Esophagus (tissue), 2 donors: ENCODE measurements around the gene MRC1. TPM values are rescaled to one million over a fixed set of nuclear protein-coding genes. Genes with fewer than 3 reads are reported as not detected.

Experiments used
- H3K27ac ChIP-seq, 2 donors: one replicate each; pipeline ENCODE4 v1.5.1; 2013; ENCODE audit warnings: low read depth in 2 of 2, mild to moderate bottlenecking in 2 of 2, inconsistent platforms in 1 of 2, low read length in 1 of 2, moderate library complexity in 1 of 2
- H3K27me3 ChIP-seq, 2 donors: one replicate each; pipeline ENCODE4 v1.6.1; 2013; ENCODE audit warnings: low read length in 2 of 2, control low read depth in 1 of 2, mild to moderate bottlenecking in 1 of 2; ENCODE audit not compliant: insufficient read depth in 2 of 2, control insufficient read depth in 1 of 2
- H3K36me3 ChIP-seq, 2 donors: one replicate each; pipeline ENCODE4 v1.6.1; 2013; ENCODE audit warnings: low read length in 1 of 2; ENCODE audit not compliant: control insufficient read depth in 2 of 2, insufficient read depth in 2 of 2
- H3K4me1 ChIP-seq, 2 donors: one replicate each; pipeline ENCODE4 v1.6.1; 2013; ENCODE audit warnings: low read length in 1 of 2; ENCODE audit not compliant: control insufficient read depth in 2 of 2, insufficient read depth in 2 of 2
- H3K4me3 ChIP-seq, 2 donors: one replicate each; pipeline ENCODE4 v1.5.1; 2013; ENCODE audit warnings: low read length in 2 of 2, mild to moderate bottlenecking in 2 of 2, low read depth in 1 of 2, moderate library complexity in 1 of 2
- H3K9me3 ChIP-seq, 2 donors: one replicate each; pipeline ENCODE4 v1.6.1; 2013; ENCODE audit warnings: mild to moderate bottlenecking in 2 of 2, low read depth in 1 of 2, low read length in 1 of 2, moderate library complexity in 1 of 2; ENCODE audit not compliant: control insufficient read depth in 2 of 2, insufficient read depth in 1 of 2
- WGBS, 2 donors: extraction: QIAGEN DNeasy Blood & Tissue Kit; methylation state at CpG; one replicate each; pipeline ENCODE4 v1.1.7; 2013; 5-methylcytosine and 5-hydroxymethylcytosine counted together
- polyA plus RNA-seq, 2 donors: library from polyadenylated mRNA; stranded (reverse); fragments of 200-250 nt; gene quantifications; one replicate each; pipeline ENCODE4 v1.2.3, GENCODE V29; 2013
- donor health status: healthy with polysubstance abuse.
- donor health status: Bipolar disorder and iron deficiency.

Gene MRC1
- polyA plus RNA-seq, 2 donors: 0.90 to 1.0 TPM

GRCh38 chr10:17793823-17794644, 15.1 kb upstream of the MRC1 start:
- H3K27ac ChIP-seq: no peak overlapping the region
- 49 to 50% methylated on average over 6 of the region's 6 CpGs for WGBS, 2 donors
- H3K36me3 ChIP-seq: no peaks in the 10 kb centered on the region

GRCh38 chr10:17795083-17795482, 14.1 kb upstream of the MRC1 start:
- 84 to 89% methylated on average over 4 of the region's 4 CpGs for WGBS, 2 donors

More at GRCh38 chr10:17793823-17794644, 15.1 kb upstream of the MRC1 start:
- Histone ChIP-seq H3K27me3 (no peaks in the 10 kb centered on the region), H3K9me3 (no peaks in the 10 kb centered on the region), H3K4me3 (no peak overlapping the region), H3K4me1 (no peaks in the 10 kb centered on the region)

GRCh38 chr10:17795813-17796594, 13.1 kb upstream of the MRC1 start:
- Histone ChIP-seq H3K36me3 (no peaks in the 10 kb centered on the region), H3K27me3 (no peaks in the 10 kb centered on the region), H3K4me1 (no peaks in the 10 kb centered on the region), H3K4me3 (no peak overlapping the region), H3K27ac (no peak overlapping the region), H3K9me3 (no peaks in the 10 kb centered on the region)
- WGBS, 2 donors: 79 to 83% methylated on average over 17 of the region's 17 CpGs

More at GRCh38 chr10:17795083-17795482, 14.1 kb upstream of the MRC1 start:
- Histone ChIP-seq H3K4me1 (no peaks in the 10 kb centered on the region), H3K36me3 (no peaks in the 10 kb centered on the region), H3K27ac (no peak overlapping the region), H3K4me3 (no peak overlapping the region), H3K9me3 (no peaks in the 10 kb centered on the region), H3K27me3 (no peaks in the 10 kb centered on the region)

GRCh38 chr10:17801507-17801906, 7.6 kb upstream of the MRC1 start:
- H3K4me3 ChIP-seq: no peak overlapping the region
- no peaks in the 10 kb centered on the region for H3K9me3 ChIP-seq
- no peak overlapping the region for H3K27ac ChIP-seq
- 76 to 77% methylated on average over 3 of the region's 3 CpGs for WGBS, 2 donors
- no peaks in the 10 kb centered on the region for H3K36me3 ChIP-seq
- H3K4me1 ChIP-seq: no peaks in the 10 kb centered on the region
- no peaks in the 10 kb centered on the region for H3K27me3 ChIP-seq

- 93% methylated on average over 11 of the region's 11 CpGs for WGBS, 2 donors
- H3K36me3 ChIP-seq: no peaks in the 10 kb centered on the region
- H3K27ac ChIP-seq: no peak overlapping the region
- no peaks in the 10 kb centered on the region for H3K4me1 ChIP-seq
- no peak overlapping the region for H3K4me3 ChIP-seq
- no peaks in the 10 kb centered on the region for H3K9me3 ChIP-seq
- no peaks in the 10 kb centered on the region for H3K27me3 ChIP-seq
Measured at GRCh38 chr10:17802350-17802749, 6.8 kb upstream of the MRC1 start.

- no peaks in the 10 kb centered on the region for H3K9me3 ChIP-seq
- WGBS, 2 donors: 18 to 31% methylated on average over 1 of the region's 1 CpG
- H3K4me3 ChIP-seq: no peak overlapping the region
- H3K27ac ChIP-seq: no peak overlapping the region
- no peaks in the 10 kb centered on the region for H3K4me1 ChIP-seq
- H3K27me3 ChIP-seq: no peaks in the 10 kb centered on the region
- no peaks in the 10 kb centered on the region for H3K36me3 ChIP-seq
Measured at GRCh38 chr10:17802976-17803375, 6.2 kb upstream of the MRC1 start.

- Histone ChIP-seq H3K36me3 (no peaks in the 10 kb centered on the region), H3K4me3 (no peak overlapping the region), H3K9me3 (no peaks in the 10 kb centered on the region), H3K4me1 (no peaks in the 10 kb centered on the region), H3K27ac (no peak overlapping the region), H3K27me3 (no peaks in the 10 kb centered on the region)
- WGBS, 2 donors: 58 to 59% methylated on average over 3 of the region's 3 CpGs
Measured at GRCh38 chr10:17805330-17805729, 3.8 kb upstream of the MRC1 start.

- WGBS, 2 donors: 48 to 60% methylated on average over 7 of the region's 7 CpGs
- no peaks in the 10 kb centered on the region for H3K27me3 ChIP-seq
- no peaks in the 10 kb centered on the region for H3K36me3 ChIP-seq
- no peak overlapping the region for H3K4me3 ChIP-seq
- no peaks in the 10 kb centered on the region for H3K4me1 ChIP-seq
- no peaks in the 10 kb centered on the region for H3K9me3 ChIP-seq
- H3K27ac ChIP-seq: no peak overlapping the region
Measured at GRCh38 chr10:17805921-17806577, 3.1 kb upstream of the MRC1 start.

- Histone ChIP-seq H3K4me1 (no peaks in the 10 kb centered on the region), H3K27ac (no peak overlapping the region), H3K36me3 (no peaks in the 10 kb centered on the region), H3K27me3 (no peaks in the 10 kb centered on the region), H3K9me3 (no peaks in the 10 kb centered on the region), H3K4me3 (no peak overlapping the region)
- WGBS, 2 donors: 69 to 74% methylated on average over 4 of the region's 4 CpGs
Measured at GRCh38 chr10:17811146-17811865, 2.2 kb downstream of the MRC1 start.
